ENCODE measurements around the gene MRGPRG.

DNA sequence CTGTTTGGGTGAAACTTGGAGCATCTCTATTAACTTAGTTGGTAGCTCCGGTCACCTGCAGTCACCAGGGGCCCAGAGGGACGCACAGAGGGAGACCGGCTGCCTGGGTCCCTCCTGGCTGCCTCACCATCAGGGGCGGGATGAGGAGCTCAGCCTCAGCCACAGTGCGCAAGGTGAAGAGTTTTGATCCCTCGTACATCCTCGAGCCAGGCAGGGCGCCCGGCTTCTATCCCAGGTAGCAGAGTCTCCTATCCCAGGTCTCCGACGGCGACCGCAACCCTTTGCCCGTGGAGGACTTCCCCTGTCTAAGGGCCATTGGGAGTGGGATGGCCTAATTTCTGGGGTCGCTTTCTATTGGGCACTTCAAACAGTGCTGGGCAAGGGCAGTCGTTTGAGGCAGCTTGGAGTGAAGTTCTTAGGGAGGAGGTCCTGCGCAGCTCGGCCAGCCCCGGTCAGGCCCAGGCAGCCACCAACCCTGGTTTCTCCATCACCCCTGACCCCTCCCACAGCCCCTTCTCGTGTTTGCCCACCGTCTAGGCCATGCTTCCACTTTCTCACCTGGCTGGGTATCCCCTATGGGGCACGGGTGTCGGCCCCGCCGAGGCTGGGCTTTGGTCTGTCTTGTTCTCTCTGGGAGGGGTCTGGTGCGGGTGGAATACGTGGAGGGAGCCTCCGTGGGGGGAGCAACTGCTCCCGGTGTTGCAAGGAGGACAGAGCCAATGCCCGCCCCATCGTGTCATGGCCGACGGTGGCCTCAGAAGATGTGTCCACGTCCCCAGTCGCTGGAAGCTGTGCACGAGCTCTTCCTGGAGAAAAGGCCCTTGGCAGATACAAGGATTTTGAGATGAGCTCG is 3.6 kb upstream of the MRGPRG start:
- TF ChIP-seq, protein P1, sequence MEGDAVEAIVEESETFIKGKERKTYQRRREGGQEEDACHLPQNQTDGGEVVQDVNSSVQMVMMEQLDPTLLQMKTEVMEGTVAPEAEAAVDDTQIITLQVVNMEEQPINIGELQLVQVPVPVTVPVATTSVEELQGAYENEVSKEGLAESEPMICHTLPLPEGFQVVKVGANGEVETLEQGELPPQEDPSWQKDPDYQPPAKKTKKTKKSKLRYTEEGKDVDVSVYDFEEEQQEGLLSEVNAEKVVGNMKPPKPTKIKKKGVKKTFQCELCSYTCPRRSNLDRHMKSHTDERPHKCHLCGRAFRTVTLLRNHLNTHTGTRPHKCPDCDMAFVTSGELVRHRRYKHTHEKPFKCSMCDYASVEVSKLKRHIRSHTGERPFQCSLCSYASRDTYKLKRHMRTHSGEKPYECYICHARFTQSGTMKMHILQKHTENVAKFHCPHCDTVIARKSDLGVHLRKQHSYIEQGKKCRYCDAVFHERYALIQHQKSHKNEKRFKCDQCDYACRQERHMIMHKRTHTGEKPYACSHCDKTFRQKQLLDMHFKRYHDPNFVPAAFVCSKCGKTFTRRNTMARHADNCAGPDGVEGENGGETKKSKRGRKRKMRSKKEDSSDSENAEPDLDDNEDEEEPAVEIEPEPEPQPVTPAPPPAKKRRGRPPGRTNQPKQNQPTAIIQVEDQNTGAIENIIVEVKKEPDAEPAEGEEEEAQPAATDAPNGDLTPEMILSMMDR (conservative IDR thresholded peaks at IDR 0.05): no peak
- no peak for TF ChIP-seq EZH2 (IDR thresholded peaks at IDR 0.05; ENCODE audit: low read depth)

Measured in PC-9 (cell line).